ENCODE data around the gene CLMN.

- TF ChIP-seq CTCF (IDR thresholded peaks at IDR 0.05) (no peak), POLR2A (IDR thresholded peaks at IDR 0.05) (no peak), POLR2AphosphoS5 (IDR thresholded peaks at IDR 0.05) (no peak)
These were observed 4.1 kb downstream of the CLMN start for GRCh38 chr14:95315579-95315978.
